Tongue (tissue), 2 donors: ENCODE results near the gene FUT8. TPM values are rescaled to one million over a fixed set of nuclear protein-coding genes. Genes with fewer than 3 reads are reported as not detected.

ENCODE experiments used
- DNase-seq: peaks from one replicate; pipeline ENCODE4 v3.0.0-alpha.2; 2015
- total RNA-seq: library from RNA; depleted of rRNA; stranded (reverse); fragments of >200 nt; gene quantifications from one replicate; pipeline ENCODE4 v1.2.3, GENCODE V29; 2014

The FUT8 gene
- total RNA-seq, 1 donor from 2014 or later: 45.1 TPM

DNA sequence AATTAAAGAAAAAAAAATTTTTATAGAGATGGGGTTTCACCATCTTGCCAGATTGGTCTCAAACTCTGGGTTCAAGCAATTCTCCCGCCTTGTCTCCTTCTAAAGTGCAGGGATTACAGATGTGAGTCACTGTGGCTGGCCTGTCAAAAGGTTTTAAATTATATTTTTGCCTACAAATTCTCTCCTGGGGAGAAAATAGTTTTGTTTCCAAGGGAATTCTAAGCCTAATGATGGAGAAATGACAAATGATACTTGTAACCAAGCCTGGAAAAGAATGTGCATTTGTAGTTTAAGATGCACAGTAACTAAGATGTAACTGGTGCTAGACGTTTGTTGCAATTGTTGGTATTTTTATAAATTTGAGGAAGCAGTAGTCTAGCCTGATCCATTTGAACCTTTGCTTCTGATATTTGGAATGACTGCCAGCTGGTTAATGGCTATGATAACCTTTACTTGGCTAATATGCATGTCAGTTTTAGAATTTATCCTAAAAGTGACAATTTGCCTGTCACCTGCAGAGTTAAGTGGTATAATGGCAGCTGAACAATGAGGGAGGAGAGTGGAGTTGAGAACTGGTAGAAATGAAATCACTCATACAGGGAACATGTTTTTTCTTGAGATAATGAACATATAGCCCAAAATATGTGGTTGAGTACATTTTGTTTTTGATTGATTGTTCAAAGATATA lies 148.0 kb downstream of the FUT8 start:
- no peak for DNase-seq

DNA sequence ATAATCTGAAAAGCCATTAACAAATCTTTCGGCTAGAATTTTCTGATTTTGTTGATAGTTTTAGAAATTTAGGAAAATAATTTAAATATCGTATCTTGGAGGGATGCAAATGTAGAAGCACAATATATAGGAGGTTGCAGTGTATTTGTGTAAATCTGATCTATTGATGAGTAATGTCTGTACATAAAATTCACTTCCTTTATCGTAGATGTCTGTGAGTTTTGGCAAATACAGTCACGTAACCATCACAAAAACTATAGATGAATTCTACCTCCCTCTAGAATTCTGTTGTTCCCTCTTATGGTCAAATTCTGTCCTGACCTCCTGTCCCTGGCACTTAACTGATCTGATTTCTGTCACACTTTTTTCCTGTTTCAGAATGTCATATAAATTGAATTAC lies 151.8 kb downstream of the FUT8 start:
- no peak for DNase-seq

DNA sequence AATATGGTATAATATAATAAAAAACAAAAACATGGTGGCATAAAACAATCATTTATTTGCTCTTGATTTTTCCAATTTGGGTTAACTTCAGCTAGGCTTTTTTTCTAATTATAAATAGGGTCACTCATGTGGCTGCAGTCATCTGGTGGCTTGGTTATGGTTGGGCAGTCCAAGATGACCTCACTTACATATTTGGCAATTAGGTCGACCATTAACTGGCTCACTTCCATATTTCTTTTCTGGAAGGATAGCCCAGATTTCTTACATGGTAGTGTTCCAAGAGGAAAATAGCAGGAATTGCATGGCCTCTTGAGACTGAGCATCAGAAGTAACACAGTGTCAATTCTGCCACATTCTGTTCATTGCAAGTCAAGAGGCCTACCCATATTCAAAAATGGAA lies 153.4 kb downstream of the FUT8 start:
- no peak for DNase-seq

DNA sequence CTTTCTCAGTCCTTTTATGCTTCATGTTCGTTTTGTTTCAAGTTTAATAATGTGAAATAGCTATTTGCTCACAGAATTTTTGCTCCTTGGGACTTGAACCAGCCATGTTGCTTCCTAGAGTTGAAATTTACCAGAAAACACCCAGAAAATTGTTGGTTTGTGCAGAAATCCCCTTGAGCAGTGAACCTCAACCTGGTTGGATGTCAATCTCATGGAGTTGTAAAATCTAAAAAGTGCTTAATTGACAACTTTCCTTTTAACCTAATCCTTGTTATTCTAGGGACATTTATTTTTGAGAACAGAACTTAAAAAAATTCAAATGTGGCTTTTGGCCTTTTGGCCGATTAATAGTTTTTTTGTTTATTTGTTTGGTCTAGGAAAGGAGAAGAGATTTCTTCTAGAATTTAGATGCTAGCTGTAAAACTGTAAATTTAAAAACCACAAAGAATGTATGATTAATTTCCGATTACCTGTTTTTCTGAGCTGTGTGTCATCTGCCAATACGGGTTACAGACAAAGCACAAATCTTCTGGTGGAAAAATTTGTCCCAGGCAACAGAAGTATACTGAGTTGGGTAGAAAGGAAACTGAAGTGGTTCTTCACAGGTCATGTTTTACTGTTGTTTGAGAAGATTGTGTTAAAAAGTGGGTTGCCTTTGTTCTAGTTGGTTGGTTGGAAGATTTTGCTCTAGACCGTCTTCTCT lies 154.4 kb downstream of the FUT8 start:
- no peak for DNase-seq

DNA sequence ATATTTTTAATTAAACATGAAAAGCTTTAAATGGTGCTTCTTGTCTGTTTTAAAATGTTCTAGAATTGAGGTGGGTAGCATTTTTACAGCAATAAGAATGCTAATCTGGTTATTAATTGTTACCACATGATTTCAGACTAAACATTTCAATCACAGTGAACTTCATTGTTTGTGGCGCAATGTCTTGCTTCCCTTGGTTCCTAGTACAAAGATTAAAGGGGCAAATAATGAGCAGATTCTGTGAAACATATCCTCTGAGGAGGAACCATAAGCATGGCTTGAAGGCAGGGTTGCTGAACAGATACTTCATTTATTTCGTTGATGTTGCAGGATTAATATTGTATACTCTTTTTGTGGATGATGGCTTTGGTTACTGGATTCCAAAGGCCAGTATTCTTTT lies 162.1 kb downstream of the FUT8 start:
- DNase-seq: no peak

DNA sequence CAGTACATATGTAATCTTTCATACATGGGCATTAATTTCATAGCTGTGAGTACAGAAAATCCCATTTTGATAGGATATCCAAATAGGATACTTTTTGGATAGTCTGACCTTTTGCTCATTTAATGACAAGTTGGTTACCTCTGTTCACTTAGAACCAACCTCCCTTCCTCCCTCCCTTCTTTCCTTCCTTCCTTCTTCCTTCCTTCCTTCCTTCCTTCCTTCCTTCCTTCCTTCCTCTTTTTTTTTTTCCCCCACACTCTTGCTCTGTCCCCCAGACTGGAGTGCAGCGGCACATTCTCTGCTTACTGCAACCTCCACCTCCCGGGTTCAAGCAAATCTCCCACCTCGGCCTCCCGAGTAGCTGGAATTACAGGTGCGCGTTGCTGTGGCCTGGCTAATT lies 162.9 kb downstream of the FUT8 start:
- no peak for DNase-seq

DNA sequence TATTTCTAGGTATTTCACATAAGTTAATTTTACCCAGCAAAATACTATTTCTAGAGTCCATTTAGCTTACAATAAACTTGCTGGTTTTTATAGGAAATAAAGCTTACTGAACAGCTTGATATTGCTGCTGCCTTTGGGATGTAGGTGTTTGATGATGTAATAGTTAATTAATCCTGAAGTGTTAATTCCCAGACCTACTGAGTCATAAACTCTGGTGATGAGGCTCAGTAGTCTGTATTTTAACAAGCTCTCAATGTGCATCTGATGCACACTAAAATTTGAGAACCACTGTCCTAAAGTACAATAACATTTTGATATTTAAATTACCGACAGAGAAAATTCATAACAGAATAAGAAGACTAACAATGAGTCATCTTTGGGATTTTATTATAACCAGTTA lies 168.4 kb downstream of the FUT8 start:
- no peak for DNase-seq

DNA sequence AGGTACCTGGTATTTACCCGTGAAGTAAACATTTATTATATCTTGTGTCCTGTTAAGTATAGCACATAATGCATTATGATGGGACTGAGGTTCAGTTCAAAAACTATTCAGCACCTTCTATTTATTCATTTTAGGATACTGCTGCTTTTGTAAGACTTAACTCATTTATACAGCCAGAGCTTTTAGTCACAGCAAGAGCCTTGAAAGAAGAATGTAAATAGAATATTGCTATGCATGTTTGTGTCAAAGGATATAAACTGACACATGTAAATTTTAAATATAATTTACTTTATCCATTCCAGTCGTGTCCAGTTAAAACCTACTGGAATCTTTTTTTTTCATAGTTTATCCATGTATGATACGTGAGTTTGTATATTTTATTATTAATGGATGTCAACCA lies 168.8 kb downstream of the FUT8 start:
- DNase-seq: no peak

DNA sequence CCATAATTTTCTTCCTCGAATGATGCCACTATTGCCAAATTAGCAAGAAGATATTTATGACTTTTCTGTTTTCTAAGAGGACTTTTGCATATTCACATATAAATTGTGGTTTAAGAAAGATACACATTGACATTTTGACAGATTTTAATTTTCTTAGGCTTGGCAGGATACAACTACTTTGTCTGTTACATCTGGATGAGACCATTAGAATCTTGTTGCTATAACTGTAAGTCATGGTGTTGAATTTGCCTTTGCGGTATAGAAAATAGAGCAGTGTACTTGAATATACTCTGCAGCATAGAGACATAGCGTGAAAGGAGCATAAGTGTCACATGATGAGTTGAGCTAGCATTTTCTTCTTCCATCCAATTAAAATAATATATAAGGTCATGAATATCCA lies 169.3 kb downstream of the FUT8 start:
- DNase-seq: no peak

DNA sequence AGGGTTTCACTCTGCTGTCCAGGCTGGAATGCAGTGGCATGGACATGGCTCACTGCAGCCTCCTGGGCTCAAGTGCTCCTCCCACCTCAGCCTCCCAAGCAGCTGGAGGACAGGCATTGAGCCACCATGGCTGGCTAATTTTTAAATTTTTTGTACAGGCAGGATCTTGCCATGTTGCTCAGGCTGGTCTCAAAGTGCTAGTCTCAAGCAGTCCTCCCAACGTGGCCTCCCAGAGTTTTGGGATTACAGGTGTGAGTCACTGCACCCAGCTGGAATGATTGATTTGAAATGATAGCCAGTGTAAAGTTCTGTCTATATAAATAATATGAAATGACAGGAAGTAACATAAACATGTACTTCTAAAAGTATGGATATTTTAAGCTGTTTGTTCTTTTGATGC lies 172.7 kb downstream of the FUT8 start:
- DNase-seq: no peak

DNA sequence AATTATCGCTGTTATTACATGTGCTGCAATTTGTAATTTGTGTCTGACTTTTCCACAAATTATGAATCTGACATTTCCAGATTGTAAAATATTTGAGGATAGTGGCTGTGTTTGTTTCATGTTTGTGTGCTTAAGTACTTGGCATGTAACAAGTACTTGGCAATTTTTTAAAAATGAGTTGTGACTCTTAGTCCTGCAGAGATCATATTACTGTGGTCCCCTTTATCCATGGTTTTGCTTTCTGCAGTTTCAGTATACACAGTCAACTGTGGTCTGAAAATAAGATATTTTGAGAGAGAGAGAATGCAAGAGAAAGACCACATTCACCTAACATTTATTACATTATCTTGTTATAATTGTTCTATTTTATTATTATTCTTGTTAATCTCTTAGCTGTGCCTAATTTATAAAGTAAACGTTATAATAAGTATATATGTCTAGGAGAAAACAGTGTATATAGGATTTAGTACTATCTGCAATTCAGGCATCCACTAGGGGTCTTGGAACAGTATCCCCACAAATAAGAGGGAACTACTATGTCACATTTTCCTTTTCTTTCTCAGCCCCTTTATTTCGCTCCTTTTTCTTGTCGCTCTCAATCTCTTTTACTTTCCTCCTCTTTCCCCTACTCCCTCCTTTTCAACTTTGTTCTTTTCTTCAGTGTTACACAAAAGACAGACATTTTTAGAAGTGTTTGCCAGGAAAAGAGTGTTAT lies 176.1 kb downstream of the FUT8 start:
- peak; percentile 2 for DNase-seq

DNA sequence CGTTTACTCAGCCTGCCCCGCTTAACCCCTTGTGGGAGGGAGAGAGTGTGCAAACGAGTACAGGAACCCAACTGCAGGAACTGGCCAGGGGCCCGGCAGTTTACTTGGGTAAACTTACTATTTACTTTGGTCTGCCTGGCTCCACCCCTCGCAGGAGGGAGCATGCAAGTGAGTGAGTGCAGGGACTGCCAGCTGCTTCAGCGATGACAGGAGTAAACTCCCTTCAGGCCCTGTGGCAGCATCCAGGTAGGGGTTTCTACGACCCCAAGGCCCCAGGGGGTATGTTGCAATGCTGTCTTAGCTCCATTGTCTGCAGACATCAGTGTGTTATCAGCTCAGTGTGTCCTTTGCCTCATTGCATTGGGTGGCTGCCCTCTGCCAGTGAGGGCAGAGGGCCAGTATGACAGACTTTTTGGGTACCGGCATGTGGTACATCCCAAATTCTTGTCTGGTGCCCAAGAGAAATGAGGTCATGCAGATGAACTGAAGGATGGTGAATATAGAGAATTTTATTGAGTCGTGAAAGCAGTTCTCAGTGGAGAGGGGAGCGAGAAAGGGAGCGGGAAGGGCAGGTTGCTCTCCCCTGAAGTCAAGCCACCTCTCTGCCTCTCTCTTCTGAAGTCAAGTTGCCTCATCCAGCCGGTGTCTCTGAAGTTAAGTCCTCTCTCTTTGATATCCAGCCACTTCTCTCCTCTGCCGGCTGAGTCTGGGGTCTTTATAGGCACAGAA lies 181.8 kb downstream of the FUT8 start:
- no peak for DNase-seq

DNA sequence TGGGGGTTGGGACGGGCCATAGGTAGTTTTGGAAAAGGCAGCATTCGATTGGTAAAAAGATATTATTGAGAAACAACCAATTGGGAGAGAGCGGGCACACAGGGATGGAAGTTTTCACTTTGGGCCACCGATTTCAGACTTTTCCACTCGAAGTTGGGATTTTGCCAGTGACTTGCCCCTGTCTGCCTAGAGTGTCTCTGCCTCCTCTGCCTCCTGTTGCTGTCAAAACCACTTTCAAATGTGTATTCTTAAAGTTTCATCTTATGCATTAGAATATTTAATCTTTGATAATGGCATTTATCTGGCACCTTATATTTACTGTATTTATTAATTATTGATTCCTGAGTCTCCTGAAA lies 182.3 kb downstream of the FUT8 start:
- DNase-seq: no peak

DNA sequence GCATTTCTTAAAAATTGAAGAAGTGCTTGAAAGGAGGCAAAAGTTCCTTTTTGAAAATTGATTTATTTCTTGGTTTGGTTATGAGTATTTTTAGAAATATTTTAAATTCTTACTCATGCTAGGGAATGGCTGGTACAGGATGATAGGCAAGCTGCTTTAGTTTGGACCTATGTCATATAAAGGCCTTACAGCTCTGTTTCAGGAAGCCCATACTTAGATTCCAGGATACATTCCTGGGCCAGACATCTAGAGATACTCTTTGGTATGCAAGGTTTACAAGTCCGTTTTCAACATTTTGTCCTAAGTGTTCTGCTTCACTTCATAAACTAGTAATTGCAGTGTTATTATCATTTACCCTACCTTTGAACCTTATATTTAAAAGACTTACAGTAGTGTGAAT lies 186.8 kb downstream of the FUT8 start:
- no peak for DNase-seq

DNA sequence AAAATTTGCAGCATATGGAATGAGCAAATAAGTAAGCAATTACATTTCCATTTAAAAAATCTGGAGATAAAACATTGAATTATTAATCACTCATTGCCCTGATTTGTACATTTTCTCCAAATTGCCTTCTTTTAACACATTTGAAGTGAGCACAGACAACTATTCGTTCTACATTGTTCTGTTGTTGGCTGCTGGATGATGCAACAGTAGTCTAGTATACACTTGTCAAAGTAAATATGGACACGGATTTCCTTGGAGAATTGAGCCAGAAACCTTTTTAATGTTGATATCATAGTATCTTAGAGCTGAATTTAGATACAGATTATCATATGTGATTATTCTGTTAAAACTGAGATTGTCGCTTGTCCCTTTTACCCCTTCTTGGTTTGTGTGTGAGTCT lies 188.2 kb downstream of the FUT8 start:
- no peak for DNase-seq

DNA sequence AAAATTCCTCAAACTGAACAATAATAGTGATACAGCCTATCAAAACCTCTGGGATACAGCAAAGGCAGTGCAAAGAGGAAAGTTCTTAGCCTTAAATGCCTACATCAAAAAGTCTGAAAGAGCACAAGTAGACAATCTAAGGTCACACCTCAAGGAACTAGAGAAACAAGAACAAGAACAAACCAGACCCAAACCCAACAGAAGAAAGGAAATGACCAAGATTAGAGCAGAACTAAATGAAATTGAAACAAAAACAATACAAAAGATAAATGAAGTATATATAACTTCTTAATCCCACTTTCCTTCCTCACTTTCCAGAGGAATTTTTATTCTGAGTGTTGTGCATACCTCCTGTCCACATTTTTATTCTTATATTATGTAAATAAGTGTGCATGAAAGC lies 192.0 kb downstream of the FUT8 start:
- DNase-seq: no peak

DNA sequence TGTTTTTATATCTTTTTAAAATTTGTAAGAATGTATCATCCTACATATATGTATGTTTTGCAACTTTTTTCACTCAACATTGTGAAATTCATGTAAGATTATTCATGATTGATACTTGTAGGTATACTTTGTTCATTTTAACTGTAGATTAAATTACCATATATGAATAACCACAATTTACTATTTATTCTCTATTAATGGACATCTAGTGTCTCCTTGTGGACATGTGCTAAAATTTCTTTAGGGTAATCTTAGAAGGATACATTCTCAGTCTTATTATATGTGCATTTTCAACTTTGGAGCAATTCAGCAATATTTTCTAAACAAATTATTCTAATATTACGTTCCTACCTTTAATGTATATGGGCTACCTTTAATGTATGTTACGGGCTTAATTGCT lies 192.4 kb downstream of the FUT8 start:
- DNase-seq: no peak

DNA sequence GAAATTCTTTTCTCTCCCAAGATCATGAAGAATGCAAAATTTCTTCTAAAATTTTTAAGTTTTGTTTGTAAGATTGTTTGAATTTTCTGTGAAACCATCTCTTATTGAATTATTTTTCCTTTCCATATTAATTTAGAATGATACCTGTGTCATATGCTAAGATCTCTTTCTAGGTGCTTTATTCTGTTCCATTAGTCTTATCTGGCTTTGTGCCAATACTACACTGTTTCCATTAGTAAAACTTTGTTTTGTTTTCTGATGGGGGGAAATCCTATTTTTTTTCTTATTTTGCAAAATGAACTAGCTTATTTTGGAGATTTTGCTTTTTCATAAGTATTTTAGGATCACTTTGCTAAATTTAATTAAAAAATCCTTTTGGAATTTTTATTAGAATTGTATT lies 193.9 kb downstream of the FUT8 start:
- no peak for DNase-seq

DNA sequence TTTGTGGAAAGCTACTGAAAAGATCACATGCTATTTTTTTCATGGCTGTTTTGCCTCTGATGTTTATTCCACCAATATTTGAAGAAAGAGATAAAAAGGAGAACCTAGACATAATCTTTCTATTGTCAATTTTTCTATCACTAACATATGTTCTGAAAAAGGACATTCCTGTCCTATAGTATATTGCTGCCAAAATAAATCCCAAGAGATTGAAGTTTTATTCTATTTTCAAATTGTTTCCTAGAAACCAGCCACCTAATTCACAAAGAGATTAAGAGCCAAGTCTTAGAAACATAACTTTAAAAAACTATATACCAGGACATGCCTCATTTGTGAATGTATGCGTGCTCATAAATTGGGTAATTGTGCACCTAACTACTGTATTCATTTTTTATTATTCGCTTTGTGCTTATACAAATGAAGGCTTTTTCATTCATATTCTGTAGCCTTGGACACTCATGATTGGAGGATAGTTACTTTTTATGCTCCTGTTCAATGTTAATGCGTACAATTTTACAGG lies 200.7 kb downstream of the FUT8 start:
- DNase-seq: peak; percentile 17

DNA sequence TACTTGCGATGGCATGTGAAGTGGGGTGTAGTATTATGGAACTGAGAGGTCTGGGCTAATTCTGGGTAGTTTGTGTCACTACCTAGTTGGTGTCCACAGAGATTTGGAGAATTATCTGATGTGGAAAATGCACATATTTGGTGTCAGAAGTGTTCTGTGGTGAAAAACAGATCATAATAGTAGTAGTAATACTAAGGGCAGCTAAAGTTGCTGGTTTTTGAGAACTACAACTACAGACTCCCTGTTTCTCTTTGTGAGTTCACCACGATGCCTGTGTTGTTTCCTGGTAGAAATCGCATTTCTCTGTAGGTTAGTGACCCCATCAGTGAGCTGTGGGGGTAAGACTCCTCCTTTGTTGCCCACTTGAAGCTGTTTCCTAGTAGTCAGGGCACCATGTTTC lies 206.5 kb downstream of the FUT8 start:
- DNase-seq: no peak

DNA sequence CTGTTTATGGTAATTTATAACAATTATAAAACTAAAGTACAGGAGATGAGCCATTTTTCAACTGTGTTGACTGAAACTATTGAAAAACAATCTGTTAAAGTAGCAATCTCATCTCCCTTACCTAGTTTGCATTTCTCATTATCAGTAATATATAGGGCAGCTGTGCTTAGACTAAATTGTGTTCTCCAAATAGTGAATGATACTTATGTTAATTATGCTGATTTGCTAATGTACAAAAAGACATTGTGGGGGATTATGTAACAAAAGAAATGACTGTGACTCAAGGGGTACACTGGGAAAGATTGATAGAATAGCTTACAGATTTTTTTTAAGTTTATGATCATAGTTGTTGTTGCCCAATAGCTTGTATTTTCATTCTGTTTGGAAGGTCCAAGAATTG lies 207.7 kb downstream of the FUT8 start:
- no peak for DNase-seq

DNA sequence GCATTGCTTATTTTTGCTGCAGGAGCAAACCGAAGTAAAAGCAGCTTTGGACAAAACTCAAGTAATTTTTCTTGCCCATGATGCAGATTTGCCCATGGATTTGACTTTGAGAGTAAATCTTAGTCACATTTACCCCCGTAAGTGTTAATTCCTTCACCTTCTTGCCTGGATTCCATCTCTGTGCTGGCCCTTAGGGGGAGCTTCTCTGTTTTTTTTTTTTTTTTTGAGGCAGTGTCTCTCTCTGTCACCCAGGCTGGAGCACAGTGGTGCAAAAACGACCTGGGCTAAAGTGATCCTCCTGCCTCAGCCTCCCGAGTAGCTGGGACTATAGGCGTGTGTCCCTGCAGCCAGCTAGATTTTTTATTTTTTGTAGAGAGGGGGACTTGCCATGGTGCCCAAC lies 210.2 kb downstream of the FUT8 start:
- no peak for DNase-seq

DNA sequence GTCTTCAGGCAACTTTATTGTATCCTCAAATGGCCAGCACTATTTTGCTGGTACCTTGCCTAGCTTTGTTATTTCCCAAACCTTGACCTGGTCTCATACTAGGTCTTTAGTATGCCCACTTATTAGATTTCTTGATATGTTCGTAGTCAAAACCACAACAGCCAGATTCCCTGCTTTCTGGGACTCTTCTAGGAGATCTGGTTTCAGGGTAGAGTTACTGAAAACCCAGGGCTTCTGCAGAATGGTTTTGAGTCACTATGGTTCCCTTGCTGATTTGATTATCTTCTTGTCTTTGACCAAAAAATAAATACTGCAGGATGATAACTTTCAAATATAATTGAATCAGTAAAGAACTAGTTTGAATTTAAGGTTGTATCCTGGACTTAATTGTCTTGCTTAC lies 211.2 kb downstream of the FUT8 start:
- DNase-seq: no peak
